CD4-positive, alpha-beta T cell (primary cell): ENCODE results near the gene THADA. TPM values are rescaled to one million over a fixed set of nuclear protein-coding genes. Genes with fewer than 3 reads are reported as not detected.

Experiments
- ATAC-seq: fragments of 200-7000 bp; cut with Tn5 transposase; one replicate; pipeline ENCODE4 v1.10.0; 2022; ENCODE audit warnings: mild to moderate bottlenecking; ENCODE audit not compliant: poor library complexity
- CTCF ChIA-PET: fragments of 350-600 bp; sonication (Branson Sonifier 250); formaldehyde crosslinking; loops from one replicate; lab custom pipeline; 2021; ENCODE audit warnings: antibody characterized with exemption, inconsistent platforms; lab: Charles Lee
- POLR2A ChIA-PET: fragments of 350-600 bp; sonication (Branson Sonifier 250); formaldehyde crosslinking; loops from one replicate; lab custom pipeline; 2021; ENCODE audit warnings: antibody characterized with exemption, inconsistent platforms; lab: Charles Lee
- DNase-seq, 14 experiments: peaks; one replicate each; pipeline ENCODE4 v3.0.0-alpha.2; 2013 to 2020; ENCODE audit warnings: mixed read lengths in 2 of 14
- H3K27ac ChIP-seq, 2 donors: one replicate each; pipeline versions ENCODE4 v1.5.1 to v1.7.0; 2013; ENCODE audit warnings: low read length in 2 of 2, low read depth in 1 of 2, mild to moderate bottlenecking in 1 of 2
- H3K27me3 ChIP-seq, 2 experiments: 1 replicate in 1 of 2; 2 replicates in 1 of 2; pipeline versions ENCODE4 v1.6.1 to v1.7.0; 2013; ENCODE audit warnings: low read length in 2 of 2, control low read depth in 1 of 2, mild to moderate bottlenecking in 1 of 2, moderate library complexity in 1 of 2; ENCODE audit not compliant: insufficient read depth in 2 of 2, control insufficient read depth in 1 of 2
- H3K36me3 ChIP-seq: one replicate; pipeline ENCODE4 v1.6.1; 2013; ENCODE audit warnings: low read length, control low read depth; ENCODE audit not compliant: insufficient read depth
- H3K4me1 ChIP-seq: one replicate; pipeline ENCODE4 v1.6.1; 2013; ENCODE audit warnings: low read length, control low read depth; ENCODE audit not compliant: insufficient read depth
- H3K4me3 ChIP-seq: one replicate; pipeline ENCODE4 v1.5.1; 2013; ENCODE audit warnings: mild to moderate bottlenecking, low read length, moderate library complexity
- H3K9me3 ChIP-seq, 2 experiments: 1 replicate in 1 of 2; 2 replicates in 1 of 2; pipeline versions ENCODE4 v1.6.1 to v1.7.0; 2013; ENCODE audit warnings: low read length in 2 of 2, mild to moderate bottlenecking in 2 of 2, control low read depth in 1 of 2, moderate library complexity in 1 of 2; ENCODE audit not compliant: control insufficient read depth in 1 of 2, insufficient read depth in 1 of 2
- H3K27ac Mint-ChIP-seq: one replicate; pipeline ENCODE4 v1.8.0; 2020; ENCODE audit warnings: mixed read lengths
- H3K27me3 Mint-ChIP-seq: one replicate; pipeline ENCODE4 v1.8.0; 2021; ENCODE audit warnings: mixed read lengths
- H3K36me3 Mint-ChIP-seq: one replicate; pipeline ENCODE4 v1.8.0; 2021; ENCODE audit warnings: low read depth, mixed read lengths
- H3K4me1 Mint-ChIP-seq: one replicate; pipeline ENCODE4 v1.8.0; 2021; ENCODE audit warnings: low read depth, mixed read lengths
- H3K4me3 Mint-ChIP-seq: one replicate; pipeline ENCODE4 v1.8.0; 2020; ENCODE audit warnings: mild to moderate bottlenecking, mixed read lengths
- H3K9me3 Mint-ChIP-seq: one replicate; pipeline ENCODE4 v1.8.0; 2020; ENCODE audit warnings: mixed read lengths
- CTCF ChIP-seq: fragments of 200-600 bp; IDR thresholded peaks from one replicate; pipeline ENCODE4 v1.8.0; 2022; ENCODE audit warnings: antibody characterized with exemption, mild to moderate bottlenecking
- intact Hi-C, 2 experiments: fragments of 100-400 bp; cut with DNase I in 1 of 2; cut with micrococcal nuclease in 1 of 2; formaldehyde crosslinking; loops; one replicate each; pipeline versions ENCODE4 v1.15.1 to v1.9.0; 2023 to 2025; cut with DNase I, micrococcal nuclease
- total RNA-seq, 174 experiments: library from RNA in 2 of 174; stranded (reverse) in 2 of 174; gene quantifications; one replicate each; pipeline ENCODE4 v1.2.3 and lab custom pipeline; 2021 to 2026

The THADA gene
- total RNA-seq, 2 experiments from 2014 or later = 29.3 to 32.9 TPM

- no peak overlapping the region for H3K27ac Mint-ChIP-seq
- Histone ChIP-seq H3K27ac (no peak overlapping the region), H3K4me3 (no peak overlapping the region), H3K36me3 (no peaks in the 10 kb centered on the region), H3K4me1 (no peaks in the 10 kb centered on the region), H3K27me3 (no peaks in the 10 kb centered on the region), H3K9me3 (no peaks in the 10 kb centered on the region)
- H3K36me3 Mint-ChIP-seq = peaks cover 33% of the 10 kb centered on the region
- peaks cover 11% of the 10 kb centered on the region for H3K4me1 Mint-ChIP-seq
- TF ChIP-seq CTCF = no peak
- CTCF ChIA-PET = no interaction called here
- intact Hi-C loops = no loop called here
- POLR2A ChIA-PET = no interaction called here
- H3K9me3 Mint-ChIP-seq = no peaks in the 10 kb centered on the region
- DNase-seq = no peak
- H3K4me3 Mint-ChIP-seq = no peak overlapping the region
- no peak for ATAC-seq
- H3K27me3 Mint-ChIP-seq = no peaks in the 10 kb centered on the region
Measured at GRCh38 chr2:43460611-43461365, 135.1 kb downstream of the THADA start.

DNA sequence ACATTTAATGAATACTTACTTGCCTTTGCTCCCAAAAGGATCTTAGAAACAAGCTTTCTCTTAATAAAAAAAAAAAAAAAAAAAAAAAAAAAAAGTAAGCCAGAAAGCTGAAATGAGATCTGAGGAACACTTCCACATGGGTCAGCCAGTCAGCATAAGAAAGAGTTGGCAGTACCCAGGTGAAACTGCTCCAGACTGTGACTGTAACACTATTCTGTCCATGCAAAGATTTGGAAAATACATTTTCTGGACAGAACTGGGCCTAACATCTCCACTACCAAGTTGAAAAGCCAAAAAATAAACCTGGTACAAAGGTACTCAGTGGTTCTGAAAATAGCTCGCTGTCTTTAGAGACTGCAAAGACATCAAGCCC lies 135.7 kb downstream of the THADA start:
- H3K9me3 Mint-ChIP-seq = no peaks in the 10 kb centered on the region
- no peaks in the 10 kb centered on the region for H3K27me3 Mint-ChIP-seq
- TF ChIP-seq CTCF = no peak
- no peak overlapping the region for H3K4me3 Mint-ChIP-seq
- intact Hi-C loops = no loop called here
- CTCF ChIA-PET = interaction anchor here (0.7 kb wide), 1 partner anchor 16 kb away, joined by 4 read pairs; no protein-coding TSS in a partner anchor
- H3K4me1 ChIP-seq = no peaks in the 10 kb centered on the region
- no peak overlapping the region for H3K4me3 ChIP-seq
- H3K27ac ChIP-seq = no peak overlapping the region
- no peak overlapping the region for H3K27ac Mint-ChIP-seq
- peaks cover 11% of the 10 kb centered on the region for H3K4me1 Mint-ChIP-seq
- H3K36me3 ChIP-seq = no peaks in the 10 kb centered on the region
- H3K27me3 ChIP-seq = no peaks in the 10 kb centered on the region
- H3K9me3 ChIP-seq = no peaks in the 10 kb centered on the region
- ATAC-seq (no peak), DNase-seq (no peak)
- peaks cover 33% of the 10 kb centered on the region for H3K36me3 Mint-ChIP-seq
- POLR2A ChIA-PET = no interaction called here

GRCh38 chr2:43459446-43460173 lies 136.2 kb downstream of the THADA start:
- no peaks in the 10 kb centered on the region for H3K36me3 ChIP-seq
- intact Hi-C loops = no loop called here
- no peaks in the 10 kb centered on the region for H3K4me1 ChIP-seq
- H3K27ac ChIP-seq = no peak overlapping the region
- POLR2A ChIA-PET = no interaction called here
- H3K36me3 Mint-ChIP-seq = peaks cover 38% of the 10 kb centered on the region
- no peaks in the 10 kb centered on the region for H3K9me3 Mint-ChIP-seq
- no peaks in the 10 kb centered on the region for H3K9me3 ChIP-seq
- H3K27me3 Mint-ChIP-seq = no peaks in the 10 kb centered on the region
- H3K4me3 Mint-ChIP-seq = no peak overlapping the region
- CTCF ChIA-PET = interaction anchor here (0.7 kb wide), 1 partner anchor 17 kb away, joined by 4 read pairs; no protein-coding TSS in a partner anchor
- no peak for ATAC-seq
- no peak for TF ChIP-seq CTCF
- peaks cover 11% of the 10 kb centered on the region for H3K4me1 Mint-ChIP-seq
- no peak overlapping the region for H3K27ac Mint-ChIP-seq
- peak in 1 of 14 experiments; percentile 8 for DNase-seq
- no peaks in the 10 kb centered on the region for H3K27me3 ChIP-seq
- H3K4me3 ChIP-seq = no peak overlapping the region
